GM12872 (cell line): ENCODE data around the gene OTOP2.

Source experiments
- CTCF ChIP-seq: IDR thresholded peaks from 3 replicates; pipeline ENCODE4 v1.5.1; 2011; ENCODE audit warnings: low read depth, mild to moderate bottlenecking, low read length, moderate library complexity; ENCODE audit not compliant: insufficient read depth

OTOP2 gene

DNA sequence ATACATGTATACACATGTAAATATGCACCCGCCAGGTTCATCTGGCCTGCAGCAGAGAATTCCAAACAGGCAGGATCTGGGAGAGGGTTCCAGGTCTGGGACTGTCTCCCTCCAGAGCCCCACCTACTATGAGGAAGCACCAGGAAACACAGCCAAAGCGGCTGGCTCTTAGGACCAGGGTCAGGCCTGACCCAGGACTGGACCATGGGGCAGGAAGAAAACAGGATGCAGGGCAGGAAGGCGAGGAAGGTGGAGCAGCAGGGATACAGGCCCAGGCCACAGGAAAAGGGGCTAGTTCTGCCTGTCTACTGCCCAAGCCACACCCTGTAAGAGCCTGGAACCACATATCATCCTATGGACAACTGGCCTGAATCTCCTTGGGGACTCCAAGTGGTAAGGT, 46.3 kb downstream of the OTOP2 start:
- no peak for TF ChIP-seq CTCF

- TF ChIP-seq CTCF, result no peak
Observed at GRCh38 chr17:74971069-74971841, 47.2 kb downstream of the OTOP2 start.

- no peak for TF ChIP-seq CTCF
Observed at GRCh38 chr17:74971842-74972106, 47.7 kb downstream of the OTOP2 start.

DNA sequence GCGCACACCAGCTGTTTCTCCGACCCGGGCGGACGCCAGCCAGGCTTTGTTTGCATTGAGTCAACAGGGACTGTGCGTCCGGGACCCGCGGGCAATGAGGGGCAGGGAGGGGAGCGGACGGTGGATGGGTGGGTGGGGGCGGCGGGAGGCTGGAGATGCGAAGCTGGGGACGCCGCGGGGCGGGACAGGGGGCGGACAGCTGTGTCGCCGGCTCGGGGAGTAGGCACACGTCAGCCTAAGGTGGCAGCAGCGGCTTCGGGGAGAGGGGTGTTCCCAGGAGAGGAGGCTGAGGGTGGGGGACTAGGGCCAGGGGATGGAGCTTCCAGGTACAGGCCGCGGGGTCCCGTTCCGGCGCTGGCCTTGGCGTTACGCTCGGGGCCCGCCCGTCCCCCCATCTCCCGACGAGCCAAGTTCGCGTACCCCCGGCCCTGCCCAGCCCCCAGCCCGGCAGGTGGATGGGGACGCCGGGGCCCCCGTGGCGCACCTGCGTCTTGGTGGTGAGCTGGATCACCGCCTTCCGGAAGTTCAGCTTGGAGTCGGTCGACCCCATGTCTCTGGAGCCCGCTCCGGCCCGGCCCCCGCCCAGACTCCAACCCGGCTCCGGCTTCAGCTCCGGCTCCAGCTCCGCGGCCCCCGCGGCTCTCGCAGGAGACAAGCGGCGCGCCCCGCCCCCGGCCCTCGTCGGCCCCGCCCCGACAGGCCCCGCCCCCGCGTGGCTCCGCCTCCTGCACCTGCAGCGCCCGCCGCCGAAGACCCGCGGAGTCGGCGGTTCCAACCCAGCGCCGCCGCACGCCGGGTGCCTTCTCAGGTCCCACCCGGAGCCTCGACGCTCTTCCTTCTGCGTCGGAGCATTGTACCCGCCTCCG, 48.3 kb downstream of the OTOP2 start, which contains the start of gene HID1:
HID1 (minus strand) TSS at position 653 of the 866 bp plus-strand sequence; CDS start at position 550, 103 bp downstream.
- TF ChIP-seq CTCF, result no peak

GRCh38 chr17:74972973-74973328, 48.9 kb downstream of the OTOP2 start:
- no peak for TF ChIP-seq CTCF

GRCh38 chr17:74975943-74976342, 51.9 kb downstream of the OTOP2 start:
- TF ChIP-seq CTCF, result no peak

GRCh38 chr17:74977802-74978201, 53.7 kb downstream of the OTOP2 start:
- TF ChIP-seq CTCF, result no peak
